Measurements from ENCODE around the gene B4GAT1.
"Not testable (repeated sequence)": the region's sequence is repeated elsewhere in the genome, so short reads cannot be mapped to it uniquely, and the experiment has no call there.

The B4GAT1 gene

DNA sequence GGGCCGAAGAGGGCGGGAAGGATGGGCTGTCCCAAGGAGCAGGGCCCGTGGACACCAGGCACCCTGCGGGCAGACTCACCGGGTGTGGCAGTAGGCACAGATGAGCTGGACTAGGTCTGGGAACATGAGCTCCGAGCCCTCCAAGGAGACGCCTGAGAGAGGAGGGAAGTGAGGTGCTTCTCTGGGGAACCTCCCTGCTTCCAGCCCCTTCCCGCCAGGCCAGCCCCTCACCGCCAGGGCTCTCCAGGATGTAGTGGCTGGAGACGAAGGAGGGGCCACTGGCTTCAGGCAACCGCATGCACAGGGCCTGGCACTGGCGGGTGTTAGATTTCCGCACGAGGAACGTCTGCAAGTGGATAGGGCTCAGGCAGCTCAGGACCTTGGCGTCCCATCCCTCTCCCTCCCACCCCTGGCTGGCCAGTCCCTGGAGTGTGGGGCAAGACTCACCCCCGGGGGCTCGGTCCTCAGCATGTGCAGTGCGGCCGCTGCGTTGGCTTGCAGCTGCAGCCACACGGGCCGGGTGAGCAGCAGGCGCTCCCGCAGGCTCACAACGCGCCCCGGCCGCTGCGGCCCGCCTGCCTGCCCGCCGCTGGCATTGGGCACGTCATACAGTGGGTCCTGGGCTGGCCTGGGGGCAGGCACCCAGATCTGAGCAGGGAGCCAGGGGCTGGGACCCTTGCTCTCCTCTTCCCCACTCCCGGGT is 11.7 kb downstream of the B4GAT1 start:
- DNase-seq: no peak

- no peak for DNase-seq
These were observed 12.6 kb downstream of the B4GAT1 start for GRCh38 chr11:66334605-66335442.

DNA sequence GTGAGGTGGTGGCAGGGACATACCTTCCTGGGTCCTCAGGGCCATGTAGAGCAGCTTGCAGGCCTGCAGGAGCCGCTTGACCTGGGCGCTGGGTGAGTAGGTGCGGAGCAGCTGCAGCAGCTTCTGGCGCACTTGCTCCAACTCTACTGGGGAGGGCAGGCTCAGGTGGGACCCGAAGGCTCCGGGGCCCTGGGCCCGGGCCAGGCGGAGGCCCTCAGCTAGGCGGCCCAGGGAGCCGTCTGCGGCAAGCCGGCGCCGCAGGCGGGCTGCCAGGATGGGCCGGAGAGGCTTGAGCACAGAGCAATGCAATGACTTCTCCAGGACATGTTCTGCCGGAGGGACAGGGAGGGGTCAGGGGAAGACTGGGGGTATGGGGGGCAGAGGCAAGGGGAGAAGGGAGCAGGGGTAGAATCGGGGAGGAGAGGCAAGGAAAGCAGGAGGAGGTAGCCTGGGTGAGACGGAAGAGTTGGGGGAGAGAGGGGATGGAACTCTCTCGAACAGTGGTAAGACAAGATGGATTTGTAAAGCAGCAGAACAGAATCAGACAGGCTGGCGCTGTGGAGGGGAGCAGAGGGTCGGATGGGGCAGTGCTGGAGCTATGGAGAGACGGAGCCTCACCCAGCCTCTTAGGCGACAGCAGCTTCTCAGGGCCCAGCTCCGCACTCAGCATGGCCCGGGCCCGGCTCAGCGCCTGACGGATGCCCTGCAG is 13.4 kb downstream of the B4GAT1 start:
- DNase-seq: no peak

- no peak for DNase-seq
These were observed 14.1 kb downstream of the B4GAT1 start for GRCh38 chr11:66333220-66333877.

DNA sequence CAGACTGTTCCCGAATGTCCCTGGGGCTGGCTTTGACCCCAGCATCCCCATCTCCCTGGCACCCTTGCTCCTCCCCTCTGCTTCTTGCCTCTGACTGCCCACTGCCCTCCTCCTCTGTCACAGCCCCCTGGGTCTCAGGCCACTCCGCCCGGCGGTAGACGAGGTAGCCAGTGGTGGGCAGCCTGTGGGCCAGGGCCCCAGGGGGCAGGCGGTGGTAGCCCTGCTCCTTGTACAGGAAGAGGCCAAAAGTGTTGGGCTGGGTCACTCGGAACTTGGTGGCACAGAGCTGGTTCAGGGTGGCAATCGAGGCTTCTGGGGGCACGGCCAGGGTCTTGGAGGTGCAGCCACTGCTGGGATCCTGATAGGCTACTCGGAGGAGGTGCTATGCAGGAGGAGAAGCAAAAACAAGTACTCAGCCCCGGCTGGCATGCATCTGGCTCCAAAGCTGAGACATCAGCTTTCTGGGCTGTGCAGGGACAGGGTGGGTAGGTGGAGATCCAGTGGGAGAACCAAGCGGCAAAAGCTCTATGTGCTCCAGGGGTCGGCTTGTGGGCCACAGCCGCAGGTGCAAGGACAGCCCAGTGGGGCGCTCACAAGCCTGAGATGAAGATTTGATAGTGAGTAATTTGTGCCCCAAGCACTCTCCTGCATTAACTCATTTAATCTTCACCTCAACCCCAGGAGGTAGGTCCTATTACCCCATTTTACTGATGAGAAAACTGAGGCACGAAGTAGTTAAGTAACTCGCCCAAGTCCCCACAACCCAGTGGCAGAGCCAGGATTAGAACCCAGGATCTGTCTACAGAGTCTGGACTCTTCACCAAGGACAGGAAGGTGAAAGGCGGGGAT is 14.8 kb downstream of the B4GAT1 start:
- DNase-seq: no peak

DNA sequence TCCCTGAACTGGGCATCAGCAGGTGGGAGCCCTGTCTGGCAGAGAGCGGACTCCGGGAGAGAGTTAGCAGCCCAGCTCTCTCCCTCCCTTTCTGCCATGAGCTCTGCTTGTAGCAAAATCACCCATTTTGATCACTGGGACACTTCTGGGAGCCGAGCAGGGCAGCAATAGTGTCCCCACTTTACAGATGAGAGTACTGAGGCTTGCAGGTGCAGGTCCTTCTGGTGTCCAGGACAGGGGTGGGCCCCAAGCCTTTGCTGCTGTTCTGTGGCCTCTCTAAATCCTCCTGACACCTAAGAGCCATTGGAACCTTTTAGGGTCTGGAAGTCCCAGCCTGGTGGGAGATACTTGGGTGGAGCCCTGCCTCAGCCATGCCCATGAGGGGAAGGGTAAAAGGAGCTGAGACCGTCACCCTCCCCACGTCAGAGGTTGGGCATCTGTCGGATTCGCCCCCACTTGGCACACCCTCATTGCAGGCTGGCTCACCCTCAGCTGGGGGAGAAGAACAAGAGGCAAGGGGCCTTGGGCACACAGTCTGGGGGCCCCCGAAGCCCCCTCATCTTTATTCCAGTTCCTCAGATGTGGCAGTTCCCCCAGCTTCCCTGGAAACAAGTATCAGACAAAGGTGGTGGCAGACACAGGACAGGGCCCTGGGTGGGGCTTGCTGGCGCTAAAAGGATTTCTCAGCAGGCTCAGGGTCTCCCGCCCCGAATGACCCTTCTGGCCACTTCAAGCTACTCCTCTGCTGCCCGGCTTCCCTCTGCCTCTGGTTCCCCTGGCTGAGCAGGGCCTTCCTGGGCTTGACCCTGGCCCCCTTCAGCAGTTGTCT is 15.7 kb downstream of the B4GAT1 start:
- no peak for DNase-seq

- no peak for DNase-seq
These were observed 16.5 kb downstream of the B4GAT1 start for GRCh38 chr11:66330931-66331330.

- no peak for DNase-seq
These were observed 18.2 kb downstream of the B4GAT1 start for GRCh38 chr11:66329165-66329673.

- DNase-seq: peak; percentile 46
These were observed 18.9 kb downstream of the B4GAT1 start for GRCh38 chr11:66328302-66329144.

DNA sequence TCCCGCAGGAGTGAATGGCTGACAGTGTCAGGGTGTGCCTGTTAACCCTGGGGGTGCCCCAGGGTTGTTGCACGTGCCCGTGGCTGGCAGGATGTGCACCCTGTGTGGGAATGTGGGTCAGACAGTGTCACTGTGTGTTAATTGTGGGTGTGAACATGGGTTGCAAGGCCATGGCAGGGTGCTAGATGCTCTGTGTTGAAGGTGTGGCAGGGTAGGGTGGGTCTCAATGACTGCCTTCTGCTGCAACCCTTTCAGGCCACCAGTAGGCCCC is 19.5 kb downstream of the B4GAT1 start:
- no peak for DNase-seq

- DNase-seq: no peak
These were observed 20.0 kb downstream of the B4GAT1 start for GRCh38 chr11:66327171-66328030.

DNA sequence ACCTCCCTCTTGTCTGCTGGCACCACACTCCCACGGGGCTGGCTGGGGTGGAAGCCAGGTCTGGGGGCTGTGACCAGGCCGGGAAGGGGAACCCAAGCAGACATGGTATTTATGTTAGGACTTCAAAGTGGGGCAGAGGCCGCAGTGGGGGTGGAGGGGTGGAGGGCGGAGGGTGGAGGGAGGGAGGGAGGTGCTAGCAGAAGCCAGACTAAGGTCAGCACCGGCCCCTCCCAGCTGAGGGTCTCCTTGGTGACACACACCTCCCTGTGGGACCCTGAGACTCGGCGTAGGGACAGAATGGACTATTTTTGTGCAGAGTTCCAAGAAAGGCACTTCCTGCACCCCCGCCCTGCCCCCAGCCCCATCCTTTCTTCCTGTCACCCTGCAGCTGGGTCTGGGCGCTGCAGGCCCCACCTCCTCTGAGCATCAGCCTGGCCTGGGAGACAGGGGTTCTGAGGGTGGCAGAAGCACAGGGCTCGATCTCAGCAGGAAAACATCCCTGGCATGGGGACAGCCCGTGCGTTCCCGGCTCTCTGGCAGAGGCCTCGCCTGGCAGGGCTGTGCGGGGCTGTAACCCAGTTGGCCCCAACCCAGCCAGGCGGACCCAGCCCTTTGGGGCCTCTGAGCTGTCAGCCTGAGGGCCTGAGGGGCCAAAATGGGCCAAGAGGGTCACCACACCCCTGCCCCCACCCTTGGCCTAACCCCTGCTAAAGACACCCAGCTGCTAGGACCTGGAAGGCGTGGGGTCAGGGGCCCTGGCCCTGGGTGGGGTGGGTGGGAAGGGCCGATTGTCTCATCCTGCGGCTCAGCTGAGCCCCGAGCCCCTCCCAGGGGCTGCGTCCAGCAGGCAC is 20.9 kb downstream of the B4GAT1 start:
- DNase-seq: no peak

GRCh38 chr11:66325263-66325671 is 22.2 kb downstream of the B4GAT1 start:
- DNase-seq: no peak

DNA sequence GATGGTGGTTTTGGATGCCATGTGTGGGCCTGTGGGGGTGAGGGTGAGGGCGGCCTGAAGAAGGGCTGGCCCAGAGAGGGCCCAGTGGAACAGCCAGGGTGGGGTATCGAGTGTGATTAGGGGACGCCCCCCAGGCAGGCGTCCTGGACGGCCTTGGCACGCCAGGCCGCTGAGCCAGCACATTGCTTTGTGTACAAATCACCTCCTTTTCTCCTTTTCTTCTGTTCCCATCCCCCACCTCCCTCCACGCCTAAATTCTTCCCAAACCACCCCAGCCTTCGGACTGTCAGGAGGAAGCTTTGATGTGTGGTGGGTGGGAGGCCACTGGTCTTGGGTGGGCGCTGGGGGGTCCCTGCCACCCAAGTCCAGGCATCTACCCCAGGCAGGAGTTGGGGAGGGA is 22.8 kb downstream of the B4GAT1 start:
- DNase-seq: no peak

GRCh38 chr11:66323684-66324083 is 23.7 kb downstream of the B4GAT1 start:
- DNase-seq: no peak

- no peak for DNase-seq
These were observed 24.5 kb downstream of the B4GAT1 start for GRCh38 chr11:66322732-66323427.

- DNase-seq: no peak
These were observed 25.8 kb downstream of the B4GAT1 start for GRCh38 chr11:66321606-66322005.

DNA sequence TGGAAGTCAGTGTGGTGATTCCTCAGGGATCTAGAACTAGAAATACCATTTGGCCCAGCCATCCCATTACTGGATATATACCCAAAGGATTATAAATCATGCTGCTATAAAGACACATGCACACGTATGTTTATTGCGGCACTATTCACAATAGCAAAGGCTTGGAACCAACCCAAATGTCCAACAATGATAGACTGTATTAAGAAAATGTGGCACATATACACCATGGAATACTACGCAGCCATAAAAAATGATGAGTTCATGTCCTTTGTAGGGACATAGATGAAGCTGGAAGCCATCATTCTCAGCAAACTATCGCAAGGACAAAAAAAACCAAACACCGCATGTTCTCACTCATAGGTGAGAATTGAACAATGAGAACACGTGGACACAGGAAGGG is 26.7 kb downstream of the B4GAT1 start:
- DNase-seq: not testable (repeated sequence)
